Upper lobe of left lung (tissue), 6 donors: ENCODE results near the gene SAT1. TPM values are rescaled to one million over a fixed set of nuclear protein-coding genes. Genes with fewer than 3 reads are reported as not detected.

Experiments used
- ATAC-seq, 2 donors: fragments of 200-7000 bp; cut with Tn5 transposase; one replicate each; pipeline ENCODE4 v1.9.1; 2022; ENCODE audit warnings: mild to moderate bottlenecking in 2 of 2, moderate library complexity in 2 of 2; ENCODE audit not compliant: low FRiP score in 2 of 2
- DNase-seq, 2 donors: peaks; one replicate each; pipeline ENCODE4 v3.0.0-alpha.2; 2019 to 2020
- H3K27ac ChIP-seq, 4 donors: fragments of 200-600 bp; sonication (generic); one replicate each; pipeline ENCODE4 v1.5.1; 2016 to 2019
- H3K27me3 ChIP-seq, 4 donors: fragments of 200-600 bp; sonication (generic); one replicate each; pipeline ENCODE4 v1.5.1; 2017 to 2019
- H3K36me3 ChIP-seq, 4 donors: fragments of 200-600 bp; sonication (generic); one replicate each; pipeline ENCODE4 v1.5.1; 2016 to 2019
- H3K4me1 ChIP-seq, 4 donors: fragments of 200-600 bp; sonication (generic); one replicate each; pipeline ENCODE4 v1.5.1; 2018 to 2019
- H3K4me3 ChIP-seq, 4 donors: fragments of 200-600 bp; sonication (generic); one replicate each; pipeline ENCODE4 v1.5.1; 2017 to 2019; ENCODE audit warnings: mild to moderate bottlenecking in 2 of 4, moderate library complexity in 1 of 4
- H3K9me3 ChIP-seq, 4 donors: fragments of 200-600 bp; sonication (generic); one replicate each; pipeline ENCODE4 v1.5.1; 2018 to 2019
- CTCF ChIP-seq, 6 experiments: fragments of 450-650 bp in 4 of 6; fragments of 200-600 bp in 2 of 6; sonication (generic) in 2 of 6; IDR thresholded peaks; one replicate each; pipeline ENCODE4 v1.5.1; 2016 to 2019; ENCODE audit warnings: antibody characterized with exemption in 6 of 6
- EP300 ChIP-seq, 4 donors: sonication (generic); formaldehyde crosslinking; IDR thresholded peaks; one replicate each; pipeline ENCODE4 v1.5.1; 2017; ENCODE audit warnings: antibody characterized with exemption in 4 of 4, control low read depth in 2 of 4
- POLR2A ChIP-seq, 4 donors: fragments of 450-650 bp; IDR thresholded peaks; one replicate each; pipeline ENCODE4 v1.5.1; 2016 to 2017; ENCODE audit warnings: antibody characterized with exemption in 4 of 4, mild to moderate bottlenecking in 2 of 4
- POLR2AphosphoS5 ChIP-seq, 2 donors: sonication (generic); formaldehyde crosslinking; IDR thresholded peaks; one replicate each; pipeline ENCODE4 v1.5.1; 2017; ENCODE audit warnings: antibody characterized with exemption in 2 of 2
- WGBS, 2 donors: methylation state at CpG; one replicate each; pipeline ENCODE4 v1.1.5; 2017 to 2018; 5-methylcytosine and 5-hydroxymethylcytosine counted together
- total RNA-seq, 6 donors: library from RNA; depleted of rRNA in 4 of 6; stranded (reverse); fragments of >200 nt in 4 of 6; gene quantifications; one replicate each; pipeline versions ENCODE4 v1.1.0 to v1.2.1, GENCODE V29; 2016 to 2021
- donor health status: DM: no; HTN: no; CAD: no; lungs with moderate emphysema.
- donor health status: DM: no; HTN: yes; CAD: no; lungs with severe emphysema.

SAT1 gene
- total RNA-seq, 6 donors from 2014 or later: 657 to 1,891 (median 1,145) TPM

GRCh38 chrX:23789386-23790154 is 6.6 kb downstream of the SAT1 start:
- DNase-seq: peak in 1 of 2 donors; percentile 53
- H3K9me3 ChIP-seq: no peaks in the 10 kb centered on the region
- H3K27ac ChIP-seq: peak overlapping the region; percentile 27 to 58 (median 52)
- no peak for ATAC-seq
- no peaks in the 10 kb centered on the region for H3K27me3 ChIP-seq
- peaks cover 0 to 12% (median 0%) of the 10 kb centered on the region in 4 donors for H3K4me1 ChIP-seq
- H3K4me3 ChIP-seq: no peak overlapping the region
- TF ChIP-seq CTCF (IDR thresholded peaks at IDR 0.05) (no peak), EP300 (IDR thresholded peaks at IDR 0.05) (no peak), POLR2A (IDR thresholded peaks at IDR 0.05) (no peak), POLR2AphosphoS5 (IDR thresholded peaks at IDR 0.05) (no peak)
- WGBS, 2 donors: 84 to 86% methylated on average over 8 of the region's 8 CpGs
- peaks cover 0 to 10% (median 0%) of the 10 kb centered on the region in 4 donors for H3K36me3 ChIP-seq

- no peaks in the 10 kb centered on the region for H3K9me3 ChIP-seq
- H3K36me3 ChIP-seq: peaks cover 0 to 6% (median 0%) of the 10 kb centered on the region in 4 donors
- DNase-seq (no peak), ATAC-seq (no peak)
- TF ChIP-seq CTCF (IDR thresholded peaks at IDR 0.05): no peak
- TF ChIP-seq POLR2AphosphoS5 (IDR thresholded peaks at IDR 0.05): no peak
- no peak for TF ChIP-seq EP300 (IDR thresholded peaks at IDR 0.05)
- TF ChIP-seq POLR2A (IDR thresholded peaks at IDR 0.05): no peak
- peak overlapping the region; percentile 27 to 58 (median 52) for H3K27ac ChIP-seq
- H3K4me1 ChIP-seq: peaks cover 0 to 12% (median 0%) of the 10 kb centered on the region in 4 donors
- 80 to 87% methylated on average over 11 of the region's 11 CpGs for WGBS, 2 donors
- H3K4me3 ChIP-seq: no peak overlapping the region
- H3K27me3 ChIP-seq: no peaks in the 10 kb centered on the region
These were observed 7.2 kb downstream of the SAT1 start for GRCh38 chrX:23790155-23790497.

GRCh38 chrX:23792861-23793553 is 10.0 kb downstream of the SAT1 start:
- WGBS, 2 donors: 44 to 55% methylated on average over 5 to 6 of the region's 6 CpGs
- peak in 1 of 2 donors; percentile 59 for DNase-seq
- H3K4me3 ChIP-seq: no peak overlapping the region
- peak overlapping the region; percentile 18 to 67 (median 36) for H3K27ac ChIP-seq
- TF ChIP-seq POLR2AphosphoS5 (IDR thresholded peaks at IDR 0.05): no peak
- no peak for TF ChIP-seq EP300 (IDR thresholded peaks at IDR 0.05)
- TF ChIP-seq POLR2A (IDR thresholded peaks at IDR 0.05): no peak
- TF ChIP-seq CTCF (IDR thresholded peaks at IDR 0.05): no peak
- no peaks in the 10 kb centered on the region for H3K36me3 ChIP-seq
- peaks cover 0 to 21% (median 2%) of the 10 kb centered on the region in 4 donors for H3K4me1 ChIP-seq
- no peaks in the 10 kb centered on the region for H3K27me3 ChIP-seq
- no peaks in the 10 kb centered on the region for H3K9me3 ChIP-seq
- no peak for ATAC-seq

- Histone ChIP-seq H3K27ac (peak overlapping the region in 3 of 4 donors; percentile 18 to 85 (median 55)), H3K9me3 (no peaks in the 10 kb centered on the region), H3K27me3 (no peaks in the 10 kb centered on the region), H3K36me3 (no peaks in the 10 kb centered on the region), H3K4me1 (peaks cover 0 to 21% (median 2%) of the 10 kb centered on the region in 4 donors), H3K4me3 (no peak overlapping the region)
- 73 to 83% methylated on average over 5 to 8 of the region's 8 CpGs for WGBS, 2 donors
- TF ChIP-seq EP300 (IDR thresholded peaks at IDR 0.05) (no peak), POLR2A (IDR thresholded peaks at IDR 0.05) (no peak), CTCF (IDR thresholded peaks at IDR 0.05) (no peak), POLR2AphosphoS5 (IDR thresholded peaks at IDR 0.05) (no peak)
- ATAC-seq (no peak), DNase-seq (no peak)
These were observed 12.2 kb downstream of the SAT1 start for GRCh38 chrX:23795221-23795620.
